Measurements from ENCODE around the gene SULT1C3.

The SULT1C3 gene

GRCh38 chr2:108236676-108237335 is 3.0 kb upstream of the SULT1C3 start:
- TF ChIP-seq REST (IDR thresholded peaks at IDR 0.05; ENCODE audit: insufficient read depth in 1 of 2, low read depth in 2 of 2, low read length in 2 of 2) (no peak), FOXP2 (optimal IDR thresholded peaks at IDR 0.05; ENCODE audit: borderline replicate concordance, extremely low read depth, extremely low read length, insufficient read depth) (no peak), TAF1 (IDR thresholded peaks at IDR 0.05; ENCODE audit: borderline replicate concordance, insufficient read depth, low read length) (no peak), POLR2AphosphoS5 (IDR thresholded peaks at IDR 0.05; ENCODE audit: low read depth, low read length) (no peak), SIN3A (IDR thresholded peaks at IDR 0.05; ENCODE audit: borderline replicate concordance, insufficient read depth, low read length) (no peak)

- TF ChIP-seq POLR2AphosphoS5 (IDR thresholded peaks at IDR 0.05; ENCODE audit: low read depth, low read length) = no peak
- TF ChIP-seq REST (IDR thresholded peaks at IDR 0.05; ENCODE audit: insufficient read depth in 1 of 2, low read depth in 2 of 2, low read length in 2 of 2) = no peak
- TF ChIP-seq SIN3A (IDR thresholded peaks at IDR 0.05; ENCODE audit: borderline replicate concordance, insufficient read depth, low read length) = no peak
- no peak for TF ChIP-seq FOXP2 (optimal IDR thresholded peaks at IDR 0.05; ENCODE audit: borderline replicate concordance, extremely low read depth, extremely low read length, insufficient read depth)
- no peak for TF ChIP-seq TAF1 (IDR thresholded peaks at IDR 0.05; ENCODE audit: borderline replicate concordance, insufficient read depth, low read length)
Observed at GRCh38 chr2:108240966-108241365, 1.2 kb downstream of the SULT1C3 start.

- TF ChIP-seq FOXP2 (optimal IDR thresholded peaks at IDR 0.05; ENCODE audit: borderline replicate concordance, extremely low read depth, extremely low read length, insufficient read depth) = no peak
- no peak for TF ChIP-seq SIN3A (IDR thresholded peaks at IDR 0.05; ENCODE audit: borderline replicate concordance, insufficient read depth, low read length)
- no peak for TF ChIP-seq POLR2AphosphoS5 (IDR thresholded peaks at IDR 0.05; ENCODE audit: low read depth, low read length)
- no peak for TF ChIP-seq TAF1 (IDR thresholded peaks at IDR 0.05; ENCODE audit: borderline replicate concordance, insufficient read depth, low read length)
- no peak for TF ChIP-seq REST (IDR thresholded peaks at IDR 0.05; ENCODE audit: insufficient read depth in 1 of 2, low read depth in 2 of 2, low read length in 2 of 2)
Observed at GRCh38 chr2:108243566-108243965, 3.8 kb downstream of the SULT1C3 start.

GRCh38 chr2:108244667-108245414 is 5.1 kb downstream of the SULT1C3 start:
- no peak for TF ChIP-seq REST (IDR thresholded peaks at IDR 0.05; ENCODE audit: insufficient read depth in 1 of 2, low read depth in 2 of 2, low read length in 2 of 2)
- TF ChIP-seq TAF1 (IDR thresholded peaks at IDR 0.05; ENCODE audit: borderline replicate concordance, insufficient read depth, low read length) = no peak
- no peak for TF ChIP-seq FOXP2 (optimal IDR thresholded peaks at IDR 0.05; ENCODE audit: borderline replicate concordance, extremely low read depth, extremely low read length, insufficient read depth)
- no peak for TF ChIP-seq POLR2AphosphoS5 (IDR thresholded peaks at IDR 0.05; ENCODE audit: low read depth, low read length)
- TF ChIP-seq SIN3A (IDR thresholded peaks at IDR 0.05; ENCODE audit: borderline replicate concordance, insufficient read depth, low read length) = no peak
